H1 (cell line): ENCODE data around the gene ZGLP1. TPM values are rescaled to one million over a fixed set of nuclear protein-coding genes. Genes with fewer than 3 reads are reported as not detected.

Experiments
- CTBP2 ChIP-seq: IDR thresholded peaks from 2 replicates; pipeline ENCODE4 v1.7.0; 2011; ENCODE audit warnings: borderline replicate concordance, mild to moderate bottlenecking, moderate library complexity, mixed read lengths, low read length; ENCODE audit not compliant: insufficient read depth, insufficient read length
- HDAC2 ChIP-seq, 2 experiments: fragments of 300-600 bp in 1 of 2; sonication (generic) in 1 of 2; IDR thresholded peaks; 2 replicates each; pipeline ENCODE4 v1.6.1; 2011 to 2012; ENCODE audit warnings: low read depth in 2 of 2, low read length in 2 of 2, mild to moderate bottlenecking in 2 of 2, moderate library complexity in 2 of 2, borderline replicate concordance in 1 of 2, inconsistent platforms in 1 of 2
- KDM1A ChIP-seq: fragments of 200-600, 300-600 bp; sonication (generic); IDR thresholded peaks from 2 replicates; pipeline ENCODE4 v1.7.1; 2016; ENCODE audit warnings: mild to moderate bottlenecking, low read length, borderline replicate concordance
- RNF2 ChIP-seq: fragments of 200-900, 300-1000 bp; sonication (generic); IDR thresholded peaks from 2 replicates; pipeline ENCODE4 v1.7.1; 2016; ENCODE audit warnings: borderline replicate concordance, low read depth, mild to moderate bottlenecking, antibody characterized with exemption, low read length; ENCODE audit not compliant: poor library complexity, severe bottlenecking; ENCODE audit errors: missing control alignments
- RXRA ChIP-seq: IDR thresholded peaks from 2 replicates; pipeline ENCODE4 v1.6.1; 2011; ENCODE audit warnings: low read depth, mild to moderate bottlenecking, low read length, moderate library complexity; ENCODE audit not compliant: insufficient read depth
- TAF7 ChIP-seq: optimal IDR thresholded peaks from 2 replicates; pipeline ENCODE3; 2011; ENCODE audit warnings: low read depth, mild to moderate bottlenecking, inconsistent platforms, low read length, moderate library complexity, borderline replicate concordance
- TBP ChIP-seq: IDR thresholded peaks from 2 replicates; pipeline ENCODE4 v1.6.1; 2011; ENCODE audit warnings: low read depth, low read length, improper control_type of control experiment
- polyA plus RNA-seq, 7 experiments: library from polyadenylated mRNA; depleted of rRNA in 3 of 7; stranded (reverse) in 5 of 7; unstranded in 2 of 7; fragments of >200 nt in 5 of 7; fragments of 200-250 nt in 2 of 7; gene quantifications; 1 replicate in 5 of 7; 2 replicates in 1 of 7; 4 replicates in 1 of 7; pipeline versions ENCODE4 v1.2.1 to v1.2.3, GENCODE V29; 2011 to 2013; ENCODE audit warnings: missing spikeins in 2 of 7, mixed read lengths in 2 of 7
- total RNA-seq: library from RNA; stranded (reverse); fragmentation: NEBNext Ultra II Directional; extraction: Animal tissue kit (Norgen Biotek cat#: 25700); gene quantifications from 2 replicates; pipeline ENCODE4 v1.2.1, GENCODE V29; 2021

The ZGLP1 gene
- total and polyA plus RNA-seq, 2 of the 8 experiments (the other 6 are each of a cell fraction or from before 2014, with no cell fraction given) = 4.2 to 5.1 TPM

- no peak for TF ChIP-seq TAF7
- no peak for TF ChIP-seq CTBP2
- TF ChIP-seq TBP = no peak
- no peak for TF ChIP-seq HDAC2 (IDR thresholded peaks at IDR 0.05; ENCODE audit: borderline replicate concordance in 1 of 2, low read depth in 2 of 2, low read length in 2 of 2)
- no peak for TF ChIP-seq RXRA
- TF ChIP-seq KDM1A = no peak
- no peak for TF ChIP-seq RNF2
- TF ChIP-seq, all 59 proteins: peak for 0
These were observed 9.8 kb downstream of the ZGLP1 start (continued) for GRCh38 chr19:10299545-10300458.
